ENCODE data around the gene ATP8A2.
A peak's percentile ranks its signal among the peaks of the same experiment; 100 is the strongest.

ATP8A2 gene

DNA sequence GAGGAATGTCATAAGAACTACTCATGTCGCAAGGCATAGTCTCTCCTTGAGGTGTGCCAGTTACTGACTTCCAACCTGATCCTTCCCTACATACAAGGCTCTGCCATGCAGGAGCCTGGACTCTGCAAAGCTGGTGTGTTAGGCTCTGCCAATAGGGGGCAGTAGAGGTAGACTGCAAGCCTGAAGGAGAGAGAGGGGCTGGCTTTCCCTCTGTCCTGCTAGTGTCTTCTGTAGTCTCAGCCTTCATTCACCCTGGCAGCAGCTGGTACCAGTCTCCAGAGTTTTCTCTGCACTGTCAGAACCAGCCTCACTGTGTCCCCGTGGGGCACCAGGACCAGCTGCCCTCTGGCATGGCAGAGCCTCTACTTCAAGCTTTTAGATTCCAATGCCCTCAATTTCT is 665.5 kb downstream of the ATP8A2 start:
- TF ChIP-seq, protein P1, sequence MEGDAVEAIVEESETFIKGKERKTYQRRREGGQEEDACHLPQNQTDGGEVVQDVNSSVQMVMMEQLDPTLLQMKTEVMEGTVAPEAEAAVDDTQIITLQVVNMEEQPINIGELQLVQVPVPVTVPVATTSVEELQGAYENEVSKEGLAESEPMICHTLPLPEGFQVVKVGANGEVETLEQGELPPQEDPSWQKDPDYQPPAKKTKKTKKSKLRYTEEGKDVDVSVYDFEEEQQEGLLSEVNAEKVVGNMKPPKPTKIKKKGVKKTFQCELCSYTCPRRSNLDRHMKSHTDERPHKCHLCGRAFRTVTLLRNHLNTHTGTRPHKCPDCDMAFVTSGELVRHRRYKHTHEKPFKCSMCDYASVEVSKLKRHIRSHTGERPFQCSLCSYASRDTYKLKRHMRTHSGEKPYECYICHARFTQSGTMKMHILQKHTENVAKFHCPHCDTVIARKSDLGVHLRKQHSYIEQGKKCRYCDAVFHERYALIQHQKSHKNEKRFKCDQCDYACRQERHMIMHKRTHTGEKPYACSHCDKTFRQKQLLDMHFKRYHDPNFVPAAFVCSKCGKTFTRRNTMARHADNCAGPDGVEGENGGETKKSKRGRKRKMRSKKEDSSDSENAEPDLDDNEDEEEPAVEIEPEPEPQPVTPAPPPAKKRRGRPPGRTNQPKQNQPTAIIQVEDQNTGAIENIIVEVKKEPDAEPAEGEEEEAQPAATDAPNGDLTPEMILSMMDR (IDR thresholded peaks at IDR 0.05; ENCODE audit: low read depth, low read length, missing control alignments): peak; percentile 68
- DNase-seq (ENCODE audit: extremely low read depth, low read depth): no peak
- no peak overlapping the region for H3K4me3 ChIP-seq (replicated peaks; ENCODE audit: low read depth, low read length)

DNA sequence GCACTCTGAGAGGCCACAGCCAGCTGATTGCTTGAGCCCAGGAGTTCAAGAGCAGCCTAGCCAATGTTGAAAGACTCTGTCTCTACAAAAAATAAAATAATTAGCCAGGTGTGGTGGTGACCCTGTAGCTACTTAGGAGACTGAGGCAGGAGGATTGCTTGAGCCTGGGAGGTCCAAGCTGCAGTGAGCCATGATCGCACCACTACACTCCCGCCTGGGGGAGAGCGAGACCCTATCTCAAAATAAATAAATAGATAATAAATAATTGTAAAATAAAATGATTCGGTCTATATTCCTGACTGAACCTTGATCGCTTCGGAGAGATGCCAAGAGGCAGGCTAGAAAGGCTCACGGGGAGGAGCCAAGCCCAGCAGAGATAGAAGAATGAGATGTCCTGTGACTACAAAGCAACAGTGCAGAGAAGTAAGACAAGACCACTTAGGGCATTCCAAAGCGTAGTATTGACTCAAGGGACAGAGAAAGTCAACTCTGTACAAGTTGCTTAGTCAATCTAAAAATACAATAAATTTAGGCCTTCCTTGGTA is 667.2 kb downstream of the ATP8A2 start:
- no peak for DNase-seq (ENCODE audit: extremely low read depth, low read depth)
- TF ChIP-seq, protein P1 (IDR thresholded peaks at IDR 0.05; ENCODE audit: low read depth, low read length, missing control alignments): no peak
- H3K4me3 ChIP-seq (replicated peaks; ENCODE audit: low read depth, low read length): no peak overlapping the region

DNA sequence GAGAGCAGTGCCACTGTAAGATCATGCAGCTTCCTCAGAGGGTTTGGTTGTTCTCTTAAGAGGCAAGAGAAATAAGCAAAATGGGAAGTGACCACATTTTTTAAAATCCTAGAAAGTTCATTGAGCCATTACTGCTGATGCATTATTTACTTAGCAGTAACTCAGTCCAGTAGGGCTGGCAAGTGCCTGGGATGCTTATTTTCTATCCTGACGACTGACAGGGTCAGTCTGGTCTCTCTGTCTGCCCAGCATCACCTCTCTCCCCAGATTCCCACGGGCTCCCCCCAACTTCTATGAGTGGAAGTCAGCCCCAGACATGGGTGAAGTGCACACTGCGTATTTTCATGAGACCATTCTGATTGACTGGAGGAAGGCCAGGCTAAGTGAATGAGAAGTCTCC is 669.7 kb downstream of the ATP8A2 start:
- TF ChIP-seq, protein P1 (IDR thresholded peaks at IDR 0.05; ENCODE audit: low read depth, low read length, missing control alignments): no peak
- DNase-seq (ENCODE audit: extremely low read depth, low read depth): no peak
- H3K4me3 ChIP-seq (replicated peaks; ENCODE audit: low read depth, low read length): no peak overlapping the region

GRCh38 chr13:26042785-26043184 is 671.0 kb downstream of the ATP8A2 start:
- H3K4me3 ChIP-seq (replicated peaks; ENCODE audit: low read depth, low read length): no peak overlapping the region
- DNase-seq (ENCODE audit: extremely low read depth, low read depth): no peak
- TF ChIP-seq, protein P1 (IDR thresholded peaks at IDR 0.05; ENCODE audit: low read depth, low read length, missing control alignments): no peak

DNA sequence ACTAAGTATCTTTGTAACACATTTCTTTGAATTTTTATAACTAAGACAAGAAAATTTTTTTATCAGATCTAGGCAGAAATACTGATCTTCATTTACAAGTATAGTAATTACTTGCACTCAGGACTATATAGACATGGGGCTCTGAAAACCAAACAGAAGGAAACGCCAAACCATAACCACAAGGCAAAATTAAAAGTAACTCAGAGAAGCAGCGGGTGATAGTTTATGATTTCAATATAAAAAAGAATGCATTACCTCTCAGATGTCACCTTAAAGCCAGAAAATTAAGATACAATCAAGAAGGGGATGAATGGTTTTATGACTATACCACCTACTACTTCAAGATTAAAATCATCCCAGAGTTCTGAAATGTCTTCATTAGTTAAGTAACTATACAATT is 673.4 kb downstream of the ATP8A2 start:
- no peak overlapping the region for H3K4me3 ChIP-seq (replicated peaks; ENCODE audit: low read depth, low read length)
- TF ChIP-seq, protein P1 (IDR thresholded peaks at IDR 0.05; ENCODE audit: low read depth, low read length, missing control alignments): no peak
- no peak for DNase-seq (ENCODE audit: extremely low read depth, low read depth)

- H3K4me3 ChIP-seq (replicated peaks; ENCODE audit: low read depth, low read length): no peak overlapping the region
- TF ChIP-seq, protein P1 (IDR thresholded peaks at IDR 0.05; ENCODE audit: low read depth, low read length, missing control alignments): no peak
- DNase-seq (ENCODE audit: extremely low read depth, low read depth): no peak
These were observed 674.9 kb downstream of the ATP8A2 start for GRCh38 chr13:26046639-26047038.

DNA sequence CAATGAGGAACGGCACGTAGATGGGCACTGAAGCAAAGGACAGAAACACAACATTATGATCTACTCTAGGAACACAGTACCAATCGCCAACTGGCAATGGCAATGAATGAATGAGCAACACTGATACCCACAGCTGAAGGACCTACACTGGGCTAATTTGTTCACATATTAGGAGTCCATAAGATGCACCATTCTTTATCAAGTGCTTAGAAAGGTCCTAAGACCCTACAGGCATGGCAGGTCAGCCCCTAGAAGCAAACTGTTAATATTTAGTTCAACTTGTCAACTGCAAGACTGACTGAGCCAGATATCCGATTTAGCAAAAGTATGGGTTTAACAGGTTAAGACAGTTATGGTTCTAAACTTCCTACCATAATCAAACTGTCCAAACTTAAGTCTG is 675.3 kb downstream of the ATP8A2 start:
- no peak for DNase-seq (ENCODE audit: extremely low read depth, low read depth)
- TF ChIP-seq, protein P1 (IDR thresholded peaks at IDR 0.05; ENCODE audit: low read depth, low read length, missing control alignments): no peak
- H3K4me3 ChIP-seq (replicated peaks; ENCODE audit: low read depth, low read length): no peak overlapping the region

Data from HFF-Myc (cell line).